ENCODE data around the gene MRGPRE. TPM values are rescaled to one million over a fixed set of nuclear protein-coding genes. Genes with fewer than 3 reads are reported as not detected.
A peak's percentile ranks its signal among the peaks of the same experiment; 100 is the strongest.

MRGPRE gene
- total RNA-seq, 6 experiments from 2014 or later: not detected

DNA sequence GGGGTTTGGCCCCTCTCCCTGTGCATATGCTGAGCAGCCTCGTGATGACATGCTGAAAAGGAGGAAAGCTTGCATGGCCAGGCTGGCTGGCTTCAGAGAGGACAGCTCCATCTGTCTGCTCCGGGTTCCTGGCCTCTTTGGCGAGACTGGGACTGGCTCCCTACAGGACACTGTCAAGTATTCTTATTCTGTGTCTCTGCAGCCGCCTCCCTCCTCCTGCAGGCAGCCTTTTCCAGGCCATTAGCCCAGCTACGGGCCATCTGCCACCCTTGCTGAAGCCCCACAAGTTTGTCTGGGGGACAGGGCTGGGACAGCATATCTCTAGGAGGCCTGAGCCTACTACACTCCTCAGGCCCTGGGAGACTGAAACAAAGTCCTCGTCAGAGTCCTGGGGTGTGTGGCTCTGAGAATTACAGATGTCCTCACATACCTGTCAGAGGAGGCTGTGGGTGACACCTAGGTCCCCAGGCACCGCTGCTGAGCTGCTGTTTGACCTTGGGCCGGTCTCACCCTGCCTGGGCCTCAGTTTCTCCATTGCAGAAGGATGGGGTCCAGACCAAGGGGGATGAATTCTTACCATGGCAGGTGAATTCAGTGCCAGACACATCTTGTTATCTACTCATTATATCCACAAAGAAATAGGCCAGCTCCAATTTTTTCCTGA, 24.6 kb downstream of the MRGPRE start:
- no peaks in the 10 kb centered on the region for H3K4me1 ChIP-seq
- no peaks in the 10 kb centered on the region for H3K9me3 ChIP-seq
- 80% methylated on average over 1 of the region's 8 CpGs for WGBS (ENCODE audit: insufficient coverage, low coverage, low lambda C conversion rate, missing lambda C conversion rate)
- H3K4me3 ChIP-seq: no peak overlapping the region
- ATAC-seq: no peak
- peak in 2 of 3 donors; percentile 6 to 32 for DNase-seq
- intact Hi-C loops (cut with DNase I): no loop called here
- no peaks in the 10 kb centered on the region for H3K27me3 ChIP-seq
- TF ChIP-seq POLR2A (IDR thresholded peaks at IDR 0.05): no peak
- TF ChIP-seq, protein P1, sequence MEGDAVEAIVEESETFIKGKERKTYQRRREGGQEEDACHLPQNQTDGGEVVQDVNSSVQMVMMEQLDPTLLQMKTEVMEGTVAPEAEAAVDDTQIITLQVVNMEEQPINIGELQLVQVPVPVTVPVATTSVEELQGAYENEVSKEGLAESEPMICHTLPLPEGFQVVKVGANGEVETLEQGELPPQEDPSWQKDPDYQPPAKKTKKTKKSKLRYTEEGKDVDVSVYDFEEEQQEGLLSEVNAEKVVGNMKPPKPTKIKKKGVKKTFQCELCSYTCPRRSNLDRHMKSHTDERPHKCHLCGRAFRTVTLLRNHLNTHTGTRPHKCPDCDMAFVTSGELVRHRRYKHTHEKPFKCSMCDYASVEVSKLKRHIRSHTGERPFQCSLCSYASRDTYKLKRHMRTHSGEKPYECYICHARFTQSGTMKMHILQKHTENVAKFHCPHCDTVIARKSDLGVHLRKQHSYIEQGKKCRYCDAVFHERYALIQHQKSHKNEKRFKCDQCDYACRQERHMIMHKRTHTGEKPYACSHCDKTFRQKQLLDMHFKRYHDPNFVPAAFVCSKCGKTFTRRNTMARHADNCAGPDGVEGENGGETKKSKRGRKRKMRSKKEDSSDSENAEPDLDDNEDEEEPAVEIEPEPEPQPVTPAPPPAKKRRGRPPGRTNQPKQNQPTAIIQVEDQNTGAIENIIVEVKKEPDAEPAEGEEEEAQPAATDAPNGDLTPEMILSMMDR (IDR thresholded peaks at IDR 0.05): no peak
- no peaks in the 10 kb centered on the region for H3K36me3 ChIP-seq
- no peak overlapping the region for H3K27ac ChIP-seq

DNA sequence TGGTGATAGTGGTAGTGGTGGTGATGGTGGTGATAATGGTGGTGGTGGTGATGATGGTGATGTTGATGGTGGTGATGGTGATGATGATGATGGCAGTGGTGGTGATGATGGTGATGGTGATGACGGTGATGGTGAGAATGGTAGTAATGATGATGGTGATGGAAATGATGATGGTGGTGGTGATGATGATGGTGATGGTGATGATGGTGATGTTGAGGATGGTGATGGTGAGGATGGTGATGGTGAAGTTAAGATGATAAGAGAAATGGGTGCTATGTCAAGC, 25.4 kb downstream of the MRGPRE start:
- no peak overlapping the region for H3K27ac ChIP-seq
- intact Hi-C loops (cut with DNase I): no loop called here
- no peaks in the 10 kb centered on the region for H3K36me3 ChIP-seq
- WGBS (ENCODE audit: insufficient coverage, low coverage, low lambda C conversion rate, missing lambda C conversion rate): 80% methylated on average over 1 of the region's 1 CpG
- H3K27me3 ChIP-seq: no peaks in the 10 kb centered on the region
- no peaks in the 10 kb centered on the region for H3K4me1 ChIP-seq
- no peak overlapping the region for H3K4me3 ChIP-seq
- ATAC-seq (no peak), DNase-seq (no peak)
- TF ChIP-seq POLR2A (IDR thresholded peaks at IDR 0.05): no peak
- TF ChIP-seq, protein P1 (IDR thresholded peaks at IDR 0.05): no peak
- no peaks in the 10 kb centered on the region for H3K9me3 ChIP-seq

DNA sequence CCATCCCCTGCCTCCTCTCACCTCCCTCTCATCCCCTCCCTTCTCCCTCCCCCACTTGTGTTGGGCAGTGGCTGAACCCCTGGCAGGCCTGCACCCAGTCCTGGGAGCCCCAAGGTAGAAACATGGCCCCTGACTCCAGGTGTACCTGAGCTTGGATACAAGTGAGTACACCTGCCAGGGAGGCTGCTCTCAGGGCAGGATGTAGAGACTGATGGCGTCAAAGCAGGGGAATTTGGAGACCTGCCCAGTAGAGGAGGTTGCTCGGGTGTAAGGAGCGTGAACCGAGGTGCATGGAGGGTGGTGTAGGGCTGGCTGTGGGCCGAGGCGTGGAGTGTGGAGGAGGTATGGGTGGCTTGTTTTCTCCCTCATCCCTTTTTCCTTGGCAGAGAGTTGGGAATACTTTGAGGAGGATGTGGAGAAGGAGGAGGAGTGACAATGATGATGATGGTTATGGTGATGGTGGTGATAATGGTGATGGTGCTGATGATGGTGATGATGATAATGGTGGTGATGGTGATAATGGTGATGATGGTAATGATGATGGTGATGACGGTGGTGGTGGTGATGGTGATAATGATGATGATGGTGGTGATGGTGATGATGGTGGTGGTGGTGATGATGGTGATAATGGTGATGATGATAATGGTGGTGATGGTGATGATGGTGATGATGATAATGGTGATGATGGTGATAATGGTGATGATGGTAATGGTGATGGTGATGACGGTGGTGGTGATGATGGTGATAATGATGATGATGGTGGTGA, 25.9 kb downstream of the MRGPRE start:
- no peaks in the 10 kb centered on the region for H3K27me3 ChIP-seq
- no peak overlapping the region for H3K4me3 ChIP-seq
- no peak overlapping the region for H3K27ac ChIP-seq
- 76% methylated on average over 8 of the region's 8 CpGs for WGBS (ENCODE audit: insufficient coverage, low coverage, low lambda C conversion rate, missing lambda C conversion rate)
- H3K36me3 ChIP-seq: no peaks in the 10 kb centered on the region
- DNase-seq (peak in 2 of 3 donors; percentile 5 to 27), ATAC-seq (no peak)
- intact Hi-C loops (cut with DNase I): no loop called here
- TF ChIP-seq POLR2A (IDR thresholded peaks at IDR 0.05): no peak
- TF ChIP-seq, protein P1 (IDR thresholded peaks at IDR 0.05): no peak
- H3K4me1 ChIP-seq: no peaks in the 10 kb centered on the region
- H3K9me3 ChIP-seq: no peaks in the 10 kb centered on the region

DNA sequence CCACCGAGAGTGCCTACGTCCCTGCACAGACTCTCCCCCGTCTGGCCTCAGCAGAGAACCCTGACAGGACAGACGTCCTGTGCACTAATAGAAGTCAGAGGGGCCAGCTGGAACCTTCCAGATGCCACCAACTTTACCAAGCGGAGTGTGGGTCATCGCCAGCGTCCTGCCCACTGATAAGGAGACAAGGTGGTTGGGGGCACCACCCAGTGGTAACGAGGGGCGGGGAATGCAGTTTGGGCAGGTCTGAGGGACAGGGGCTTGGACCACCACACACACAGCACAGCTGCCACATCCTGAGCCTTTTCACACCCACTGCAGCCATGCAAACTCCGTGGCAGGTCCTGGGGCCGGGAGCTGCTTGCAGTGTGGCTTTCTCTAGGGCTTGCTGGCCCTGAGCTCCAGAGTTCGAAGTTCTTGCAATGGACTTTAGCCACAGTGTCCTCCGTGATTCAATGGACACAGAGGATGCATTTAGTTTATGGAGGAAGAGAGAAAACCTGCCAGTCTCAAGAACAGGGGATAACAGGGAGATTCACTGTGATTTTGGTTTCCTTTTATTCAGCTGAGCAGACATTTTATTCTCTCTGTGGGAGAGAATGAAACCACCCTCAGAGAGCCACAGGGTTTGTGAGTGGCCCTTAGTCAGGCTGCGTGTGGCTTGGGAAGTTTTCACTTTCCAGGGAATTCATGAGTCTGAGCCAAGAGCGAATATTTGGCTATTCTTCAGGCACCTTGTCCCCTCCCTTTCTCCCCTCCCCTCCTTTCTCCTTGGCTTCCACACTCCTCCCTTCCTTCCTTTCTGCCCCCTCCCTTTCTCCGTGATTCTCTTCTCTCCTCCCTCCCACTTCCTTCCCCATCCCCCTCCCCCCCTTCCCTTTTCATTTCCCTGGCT, 26.7 kb downstream of the MRGPRE start:
- Histone ChIP-seq H3K36me3 (no peaks in the 10 kb centered on the region), H3K27me3 (no peaks in the 10 kb centered on the region), H3K4me1 (no peaks in the 10 kb centered on the region), H3K27ac (no peak overlapping the region), H3K4me3 (no peak overlapping the region), H3K9me3 (no peaks in the 10 kb centered on the region)
- WGBS (ENCODE audit: insufficient coverage, low coverage, low lambda C conversion rate, missing lambda C conversion rate): 18% methylated on average over 4 of the region's 16 CpGs
- DNase-seq (peak in 1 of 3 donors; percentile 44), ATAC-seq (peak in 1 of 4 donors; percentile 37)
- intact Hi-C loops (cut with DNase I): no loop called here
- TF ChIP-seq, protein P1 (IDR thresholded peaks at IDR 0.05): no peak
- TF ChIP-seq POLR2A (IDR thresholded peaks at IDR 0.05): no peak

All from right lobe of liver (tissue), 6 donors.